ENCODE results near the gene MITF. TPM values are rescaled to one million over a fixed set of nuclear protein-coding genes. Genes with fewer than 3 reads are reported as not detected.

MITF gene
- total RNA-seq, 1 donor from 2014 or later: 26.5 TPM

- no peak for DNase-seq (ENCODE audit: low spot score)
- no peak for ATAC-seq
- intact Hi-C loops (cut with DNase I): no loop called here
These were observed 113.8 kb downstream of the MITF start for GRCh38 chr3:69853027-69853426.

GRCh38 chr3:69855436-69856162 is 116.3 kb downstream of the MITF start:
- intact Hi-C loops (cut with DNase I): no loop called here
- DNase-seq (ENCODE audit: low spot score) (no peak), ATAC-seq (peak; percentile 60)

DNA sequence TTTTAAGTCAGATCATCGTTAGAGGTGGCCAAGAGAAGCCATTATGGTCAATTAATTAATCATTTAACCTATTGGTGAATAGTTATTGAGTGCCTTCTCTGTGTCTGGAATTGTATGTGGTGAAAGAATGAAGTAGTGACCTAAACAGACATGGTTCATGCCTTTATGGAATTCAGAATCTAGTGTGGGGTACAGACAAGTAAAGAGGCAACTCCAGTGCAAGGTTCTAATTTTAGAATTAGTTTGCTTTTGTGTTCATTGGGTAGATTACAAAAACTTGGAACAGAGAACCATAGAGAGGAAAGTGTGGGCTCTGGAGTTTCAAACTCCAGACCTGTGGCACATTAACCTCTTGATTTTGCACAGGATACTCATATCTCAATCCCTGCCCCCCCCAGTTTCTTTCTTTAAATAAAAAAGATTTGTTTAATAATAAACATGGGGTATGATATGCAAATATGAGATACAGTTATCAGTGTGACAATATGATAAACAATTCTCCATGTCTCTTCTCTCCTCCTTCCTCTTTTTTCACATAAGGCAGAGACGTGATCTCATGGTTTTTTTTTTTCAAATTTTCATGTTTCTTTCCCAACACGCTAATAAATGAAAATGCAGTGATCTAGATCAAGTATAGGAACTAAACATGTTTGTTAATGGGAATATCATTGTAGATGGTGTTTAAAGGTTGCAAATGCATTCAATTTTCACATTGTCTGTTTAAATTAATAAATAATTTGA is 117.9 kb downstream of the MITF start:
- DNase-seq (ENCODE audit: low spot score) (no peak), ATAC-seq (no peak)
- intact Hi-C loops (cut with DNase I): no loop called here

DNA sequence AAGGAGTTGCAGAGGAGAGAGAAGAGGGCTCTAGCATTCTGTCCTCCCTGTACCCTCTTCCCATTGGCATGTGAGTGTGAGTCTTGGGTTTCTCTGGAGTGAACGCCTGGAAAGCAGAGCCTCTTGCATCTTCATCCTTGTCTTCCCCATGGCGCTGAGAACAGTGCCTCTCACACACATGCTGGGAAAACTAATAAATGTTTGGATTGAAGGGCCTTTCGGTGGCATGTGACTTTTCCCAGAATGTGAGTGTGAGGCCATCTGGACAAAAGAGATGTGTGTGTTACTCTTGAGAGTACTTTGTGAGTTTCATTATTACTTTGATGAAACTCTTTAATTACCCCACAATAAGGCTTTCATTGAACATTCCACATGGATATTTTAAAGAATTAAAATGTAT is 122.3 kb downstream of the MITF start:
- intact Hi-C loops (cut with DNase I): no loop called here
- ATAC-seq: no peak
- DNase-seq (ENCODE audit: low spot score): no peak

GRCh38 chr3:69864141-69864540 is 124.9 kb downstream of the MITF start:
- intact Hi-C loops (cut with DNase I): no loop called here
- DNase-seq (ENCODE audit: low spot score): no peak
- ATAC-seq: no peak

DNA sequence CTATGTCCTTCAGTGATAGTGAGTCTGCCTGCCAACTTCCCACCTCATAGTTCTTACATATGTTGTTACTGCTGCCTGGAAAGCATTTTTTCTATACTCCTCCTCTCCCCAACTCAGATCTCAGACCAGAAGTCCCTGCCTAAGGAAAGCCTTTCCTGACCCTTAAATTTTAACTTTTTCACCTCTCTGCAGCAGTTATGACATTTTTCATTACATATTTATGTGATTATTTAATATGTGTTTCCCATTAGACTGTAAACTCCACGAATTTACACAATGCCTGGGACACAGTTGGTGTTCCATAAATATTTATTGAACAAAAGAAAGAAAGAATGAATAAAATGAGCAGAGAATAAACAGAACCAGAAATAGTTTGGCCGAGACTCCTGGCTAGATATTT is 125.5 kb downstream of the MITF start:
- intact Hi-C loops (cut with DNase I): no loop called here

DNA sequence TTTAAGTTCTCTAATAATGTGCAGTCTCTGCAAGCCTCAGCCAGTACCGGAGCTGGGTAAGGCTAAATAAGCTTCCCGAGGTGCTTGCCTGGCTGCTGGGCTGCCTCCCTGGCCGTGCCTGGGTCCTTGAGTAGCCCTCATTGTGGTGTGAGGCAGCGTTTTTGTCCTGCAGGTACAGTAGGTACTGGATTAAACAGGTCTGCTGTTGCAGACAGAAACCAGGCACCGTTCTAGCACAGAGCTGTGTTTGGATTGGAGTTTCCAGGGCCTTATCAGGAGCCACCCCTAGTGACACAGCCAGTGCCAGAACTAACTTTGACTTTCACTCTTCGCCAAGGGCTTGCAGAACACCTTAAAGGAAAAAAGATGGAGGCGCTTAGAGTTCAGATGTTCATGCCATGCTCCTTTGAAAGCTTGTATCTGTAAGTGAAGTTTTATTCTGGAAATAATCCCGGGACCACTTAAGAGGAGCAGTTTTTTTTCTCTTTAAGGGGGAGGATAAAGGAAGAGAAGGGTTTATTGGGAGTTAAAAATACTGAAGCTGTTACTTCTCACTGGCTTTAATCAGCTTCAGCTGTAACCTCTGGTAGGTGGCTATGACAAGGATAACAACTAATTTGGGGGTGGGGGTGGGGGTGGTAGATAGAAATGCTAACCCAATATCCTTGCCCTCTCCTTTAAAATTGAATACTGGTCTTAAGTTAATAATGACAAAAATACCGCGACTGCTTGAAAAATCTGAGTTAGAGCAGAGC is 126.8 kb downstream of the MITF start:
- intact Hi-C loops (cut with DNase I): no loop called here
- no peak for DNase-seq (ENCODE audit: low spot score)
- peak; percentile 77 for ATAC-seq

More for the DNA sequence above, 125.5 kb downstream of the MITF start:
- no peak for ATAC-seq
- DNase-seq (ENCODE audit: low spot score): no peak

- intact Hi-C loops (cut with DNase I): no loop called here
- DNase-seq (ENCODE audit: low spot score) (no peak), ATAC-seq (no peak)
These were observed 127.9 kb downstream of the MITF start for GRCh38 chr3:69866988-69867720.

GRCh38 chr3:69867941-69868505 is 128.8 kb downstream of the MITF start:
- no peak for ATAC-seq
- intact Hi-C loops (cut with DNase I): no loop called here
- no peak for DNase-seq (ENCODE audit: low spot score)

DNA sequence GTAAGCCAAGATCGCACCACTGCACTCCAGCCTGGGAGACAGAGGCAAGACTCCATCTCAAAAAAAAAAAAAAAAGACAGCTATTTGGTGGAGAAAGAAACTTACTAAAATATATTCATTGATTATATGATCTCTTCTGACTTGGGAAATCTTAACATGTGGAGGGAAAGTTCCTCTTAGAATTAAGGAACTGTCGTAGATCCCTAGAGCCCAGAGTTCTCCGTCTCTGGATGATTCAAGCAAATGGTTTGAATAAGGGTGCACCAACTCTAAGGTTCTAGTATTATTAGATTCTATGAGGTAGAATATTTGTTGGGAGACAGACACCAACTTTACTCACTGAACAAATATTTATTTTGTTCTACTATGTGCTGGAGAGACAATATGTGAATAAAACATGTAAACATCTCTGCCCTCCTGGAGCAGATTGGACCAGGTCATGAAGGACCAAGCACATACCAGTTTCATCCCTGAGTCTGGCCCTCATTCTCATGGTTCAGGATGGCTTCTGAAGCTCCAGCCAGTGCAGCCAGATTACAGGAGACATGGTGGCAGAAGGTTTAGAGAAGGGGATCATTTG is 129.7 kb downstream of the MITF start:
- no peak for ATAC-seq
- intact Hi-C loops (cut with DNase I): no loop called here
- DNase-seq (ENCODE audit: low spot score): no peak

DNA sequence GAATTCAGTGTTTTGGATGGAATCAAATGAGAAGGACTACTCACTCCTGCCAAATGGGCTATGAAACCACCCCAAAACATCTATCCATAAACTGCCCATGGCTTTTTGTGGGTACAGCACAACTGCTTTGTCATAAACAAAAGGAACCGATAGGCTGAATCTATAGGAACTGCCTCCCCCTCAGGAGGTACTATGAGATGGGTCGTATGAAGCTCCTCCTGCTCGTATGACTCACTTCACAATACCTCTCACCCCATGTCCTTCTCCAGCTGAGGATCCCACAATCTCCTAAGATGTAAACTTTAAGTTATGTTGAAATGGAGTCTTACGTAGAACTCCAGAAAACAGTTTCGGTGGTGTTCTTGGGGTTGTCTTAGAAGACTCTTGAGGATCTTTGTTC is 130.4 kb downstream of the MITF start:
- intact Hi-C loops (cut with DNase I): no loop called here
- ATAC-seq: no peak

GRCh38 chr3:69871251-69871650 is 132.0 kb downstream of the MITF start:
- DNase-seq (ENCODE audit: low spot score) (no peak), ATAC-seq (no peak)
- intact Hi-C loops (cut with DNase I): no loop called here

More for the DNA sequence above, 130.4 kb downstream of the MITF start:
- no peak for DNase-seq (ENCODE audit: low spot score)

- ATAC-seq: no peak
- intact Hi-C loops (cut with DNase I): no loop called here
- no peak for DNase-seq (ENCODE audit: low spot score)
These were observed 132.6 kb downstream of the MITF start for GRCh38 chr3:69871868-69872267.

DNA sequence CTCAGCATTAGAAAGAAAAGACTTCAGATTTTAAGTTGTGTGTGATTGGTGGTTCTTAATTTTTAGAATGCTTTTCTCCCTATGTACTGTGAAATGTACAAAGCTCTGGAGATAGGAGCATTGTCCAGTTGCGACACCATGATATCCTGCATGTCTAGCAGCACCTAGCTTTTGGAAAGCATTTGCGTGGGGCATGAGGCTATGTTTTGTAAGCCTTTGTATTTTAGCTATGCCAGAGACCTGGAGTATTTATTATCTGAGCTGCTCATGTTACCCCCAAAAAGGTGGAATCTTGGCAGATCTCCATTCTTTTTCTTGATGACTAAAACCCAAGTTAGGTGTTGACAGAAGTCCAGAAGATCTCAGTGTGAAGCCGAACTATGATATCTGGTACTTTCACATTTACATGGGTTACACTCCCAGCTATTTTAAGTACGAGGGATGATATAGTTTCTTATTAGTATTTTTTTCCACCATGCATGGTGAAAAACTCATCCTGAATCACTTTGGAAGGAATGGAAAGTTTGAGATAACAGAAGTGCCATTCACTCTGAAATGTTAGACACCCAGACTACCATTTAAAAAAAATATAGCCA is 133.6 kb downstream of the MITF start:
- ATAC-seq (no peak), DNase-seq (ENCODE audit: low spot score) (no peak)
- intact Hi-C loops (cut with DNase I): no loop called here

GRCh38 chr3:69876073-69876472 is 136.8 kb downstream of the MITF start:
- no peak for ATAC-seq
- DNase-seq (ENCODE audit: low spot score): no peak
- intact Hi-C loops (cut with DNase I): no loop called here

DNA sequence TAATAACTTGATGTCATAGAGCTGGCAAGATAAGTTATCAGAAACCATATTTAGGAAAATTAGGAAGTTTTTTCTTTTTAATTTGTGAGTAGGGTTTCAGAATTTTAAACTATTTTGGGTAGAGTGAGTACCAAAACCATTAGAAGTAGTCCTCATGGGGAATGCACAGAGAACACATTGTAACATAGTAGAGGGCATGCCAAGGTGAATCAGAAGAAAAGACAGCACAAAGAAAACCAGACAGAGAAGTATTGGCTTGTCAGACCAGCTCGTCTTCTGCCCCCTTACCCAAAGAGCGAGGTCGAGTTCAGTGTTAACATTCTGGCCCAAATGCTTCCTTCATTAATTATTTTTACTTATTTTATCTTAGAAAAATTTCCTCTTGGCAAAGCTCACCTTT is 139.0 kb downstream of the MITF start:
- ATAC-seq: no peak

DNA sequence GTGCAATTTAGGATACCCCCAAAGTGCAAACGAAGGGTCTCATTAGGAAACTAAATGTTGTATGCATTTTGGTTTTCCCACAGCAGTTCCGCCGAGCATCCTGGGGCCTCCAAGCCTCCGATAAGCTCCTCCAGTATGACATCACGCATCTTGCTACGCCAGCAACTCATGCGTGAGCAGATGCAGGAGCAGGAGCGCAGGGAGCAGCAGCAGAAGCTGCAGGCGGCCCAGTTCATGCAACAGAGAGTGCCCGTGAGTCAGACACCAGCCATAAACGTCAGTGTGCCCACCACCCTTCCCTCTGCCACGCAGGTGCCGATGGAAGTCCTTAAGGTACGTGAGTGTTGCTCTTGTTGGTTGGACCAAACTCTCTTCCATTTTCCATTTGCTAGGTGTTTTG is 139.8 kb downstream of the MITF start:
- ATAC-seq: no peak
- intact Hi-C loops (cut with DNase I): no loop called here
- no peak for DNase-seq (ENCODE audit: low spot score)

More for the DNA sequence above, 139.0 kb downstream of the MITF start:
- DNase-seq (ENCODE audit: low spot score): no peak
- intact Hi-C loops (cut with DNase I): no loop called here

GRCh38 chr3:69880069-69880640 is 140.9 kb downstream of the MITF start:
- intact Hi-C loops (cut with DNase I): no loop called here
- ATAC-seq: no peak
- no peak for DNase-seq (ENCODE audit: low spot score)

Data from sciatic nerve (tissue), 2 donors.